Measurements from ENCODE around the gene LRRC4C. TPM values are rescaled to one million over a fixed set of nuclear protein-coding genes. Genes with fewer than 3 reads are reported as not detected.

Gene LRRC4C
- polyA plus RNA-seq, 1 of the 3 experiments (the other 2 are of a cell fraction), result 0.16 TPM

DNA sequence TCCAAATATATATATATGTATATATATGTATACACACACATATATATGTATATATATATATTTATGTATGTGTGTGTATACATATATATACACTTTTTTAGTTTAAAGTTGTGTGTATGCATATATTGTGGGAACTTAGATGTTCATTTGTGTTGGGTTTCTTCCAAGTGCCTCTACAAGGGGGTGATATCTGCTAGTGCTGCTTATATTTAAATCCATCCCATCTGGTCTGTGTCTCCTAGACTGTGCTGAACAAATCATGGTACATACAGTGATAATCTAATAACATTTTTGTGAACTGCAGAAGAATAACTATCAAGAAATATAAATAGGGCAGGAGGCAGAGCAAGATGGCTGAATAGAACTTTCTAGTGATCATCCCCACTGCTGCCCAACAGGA lies 696.4 kb downstream of the LRRC4C start:
- POLR2A ChIA-PET, result no interaction called here
- TF ChIP-seq RXRA (IDR thresholded peaks at IDR 0.05; ENCODE audit: borderline replicate concordance, low read depth), result no peak
- TF ChIP-seq MEF2A (IDR thresholded peaks at IDR 0.05; ENCODE audit: borderline replicate concordance, low read depth), result no peak
- TF ChIP-seq CHD2 (IDR thresholded peaks at IDR 0.05; ENCODE audit: low read length, partially characterized antibody), result no peak
- TF ChIP-seq, protein P1, sequence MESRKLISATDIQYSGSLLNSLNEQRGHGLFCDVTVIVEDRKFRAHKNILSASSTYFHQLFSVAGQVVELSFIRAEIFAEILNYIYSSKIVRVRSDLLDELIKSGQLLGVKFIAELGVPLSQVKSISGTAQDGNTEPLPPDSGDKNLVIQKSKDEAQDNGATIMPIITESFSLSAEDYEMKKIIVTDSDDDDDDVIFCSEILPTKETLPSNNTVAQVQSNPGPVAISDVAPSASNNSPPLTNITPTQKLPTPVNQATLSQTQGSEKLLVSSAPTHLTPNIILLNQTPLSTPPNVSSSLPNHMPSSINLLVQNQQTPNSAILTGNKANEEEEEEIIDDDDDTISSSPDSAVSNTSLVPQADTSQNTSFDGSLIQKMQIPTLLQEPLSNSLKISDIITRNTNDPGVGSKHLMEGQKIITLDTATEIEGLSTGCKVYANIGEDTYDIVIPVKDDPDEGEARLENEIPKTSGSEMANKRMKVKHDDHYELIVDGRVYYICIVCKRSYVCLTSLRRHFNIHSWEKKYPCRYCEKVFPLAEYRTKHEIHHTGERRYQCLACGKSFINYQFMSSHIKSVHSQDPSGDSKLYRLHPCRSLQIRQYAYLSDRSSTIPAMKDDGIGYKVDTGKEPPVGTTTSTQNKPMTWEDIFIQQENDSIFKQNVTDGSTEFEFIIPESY (IDR thresholded peaks at IDR 0.05; ENCODE audit: borderline replicate concordance, low read depth), result no peak
- DNase-seq, result no peak
- H3K4me2 ChIP-seq, result no peak overlapping the region
- H3K4me3 ChIP-seq (ENCODE audit: low read depth in 2 of 2, low read length in 1 of 2), result no peak overlapping the region
- CTCF ChIA-PET, result no interaction called here
- no peaks in the 10 kb centered on the region for H3K79me2 ChIP-seq (ENCODE audit: insufficient read depth)
- H3K27me3 ChIP-seq (ENCODE audit: insufficient read depth), result no peaks in the 10 kb centered on the region
- H3K27ac ChIP-seq (ENCODE audit: low read depth in 2 of 2, low read length in 1 of 2), result no peak overlapping the region
- no peaks in the 10 kb centered on the region for H3K36me3 ChIP-seq (replicated peaks in 1 of 2; ENCODE audit: control insufficient read depth in 1 of 2, insufficient read depth in 2 of 2, low read length in 1 of 2)
- no peak overlapping the region for H2AFZ ChIP-seq (ENCODE audit: low read depth)
- no peaks in the 10 kb centered on the region for H3K9me2 ChIP-seq
- no peak overlapping the region for H3K9ac ChIP-seq
- no peaks in the 10 kb centered on the region for H4K20me1 ChIP-seq (ENCODE audit: insufficient read depth)
- H3F3A ChIP-seq (replicated peaks; ENCODE audit: insufficient read depth), result no peaks in the 10 kb centered on the region
- no peaks in the 10 kb centered on the region for H3K9me3 ChIP-seq
- no peaks in the 10 kb centered on the region for H3K4me1 ChIP-seq (ENCODE audit: control insufficient read depth in 1 of 2, insufficient read depth in 2 of 2, low read depth in 1 of 2, low read length in 1 of 2)

DNA sequence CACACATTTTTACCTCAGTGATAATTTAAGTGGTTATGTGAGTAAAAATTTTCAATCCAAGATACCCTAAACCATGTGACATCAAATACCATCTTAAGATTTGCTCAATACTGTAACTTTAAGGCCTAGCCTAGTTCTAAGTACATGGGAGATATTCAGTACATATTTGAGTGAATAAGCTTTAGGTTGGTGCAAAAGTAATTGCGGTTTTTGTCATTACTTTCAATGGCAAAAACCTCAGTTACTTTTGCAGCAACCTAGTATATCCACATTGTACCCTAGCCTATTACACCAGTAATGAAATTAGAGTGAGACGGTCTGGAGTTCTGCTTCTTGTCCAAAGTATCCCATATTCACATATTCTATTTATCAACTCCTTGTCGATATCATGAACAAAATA lies 700.1 kb downstream of the LRRC4C start:
- H3K4me2 ChIP-seq, result no peak overlapping the region
- DNase-seq, result no peak
- CTCF ChIA-PET, result no interaction called here
- H3K9me3 ChIP-seq, result no peaks in the 10 kb centered on the region
- H3K27ac ChIP-seq (ENCODE audit: low read depth in 2 of 2, low read length in 1 of 2), result no peak overlapping the region
- no peak overlapping the region for H3K9ac ChIP-seq
- H3F3A ChIP-seq (replicated peaks; ENCODE audit: insufficient read depth), result no peaks in the 10 kb centered on the region
- H2AFZ ChIP-seq (ENCODE audit: low read depth), result no peak overlapping the region
- no peaks in the 10 kb centered on the region for H4K20me1 ChIP-seq (ENCODE audit: insufficient read depth)
- no peaks in the 10 kb centered on the region for H3K79me2 ChIP-seq (ENCODE audit: insufficient read depth)
- POLR2A ChIA-PET, result no interaction called here
- TF ChIP-seq TAF1 (IDR thresholded peaks at IDR 0.05; ENCODE audit: borderline replicate concordance, low read depth, low read length), result no peak
- no peak for TF ChIP-seq SIN3A (IDR thresholded peaks at IDR 0.05; ENCODE audit: borderline replicate concordance, low read depth, low read length)
- no peak for TF ChIP-seq TEAD4 (IDR thresholded peaks at IDR 0.05; ENCODE audit: borderline replicate concordance, insufficient read depth)
- TF ChIP-seq SMC3 (IDR thresholded peaks at IDR 0.05; ENCODE audit: low read depth, low read length), result no peak
- TF ChIP-seq FOXM1 (IDR thresholded peaks at IDR 0.05; ENCODE audit: low read depth), result no peak
- no peak for TF ChIP-seq YY1 (IDR thresholded peaks at IDR 0.05; ENCODE audit: low read depth)
- no peak for TF ChIP-seq EP300 (IDR thresholded peaks at IDR 0.05; ENCODE audit: borderline replicate concordance in 1 of 2, low read depth in 1 of 2, low read length in 1 of 2)
- TF ChIP-seq, protein P2, sequence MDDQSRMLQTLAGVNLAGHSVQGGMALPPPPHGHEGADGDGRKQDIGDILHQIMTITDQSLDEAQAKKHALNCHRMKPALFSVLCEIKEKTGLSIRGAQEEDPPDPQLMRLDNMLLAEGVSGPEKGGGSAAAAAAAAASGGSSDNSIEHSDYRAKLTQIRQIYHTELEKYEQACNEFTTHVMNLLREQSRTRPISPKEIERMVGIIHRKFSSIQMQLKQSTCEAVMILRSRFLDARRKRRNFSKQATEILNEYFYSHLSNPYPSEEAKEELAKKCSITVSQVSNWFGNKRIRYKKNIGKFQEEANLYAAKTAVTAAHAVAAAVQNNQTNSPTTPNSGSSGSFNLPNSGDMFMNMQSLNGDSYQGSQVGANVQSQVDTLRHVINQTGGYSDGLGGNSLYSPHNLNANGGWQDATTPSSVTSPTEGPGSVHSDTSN (IDR thresholded peaks at IDR 0.05), result no peak
- no peaks in the 10 kb centered on the region for H3K9me2 ChIP-seq
- H3K36me3 ChIP-seq (replicated peaks in 1 of 2; ENCODE audit: control insufficient read depth in 1 of 2, insufficient read depth in 2 of 2, low read length in 1 of 2), result no peaks in the 10 kb centered on the region
- WGBS (ENCODE audit: low lambda C conversion rate), result 3% methylated on average over 3 of the region's 3 CpGs
- no peaks in the 10 kb centered on the region for H3K27me3 ChIP-seq (ENCODE audit: insufficient read depth)
- no peaks in the 10 kb centered on the region for H3K4me1 ChIP-seq (ENCODE audit: control insufficient read depth in 1 of 2, insufficient read depth in 2 of 2, low read depth in 1 of 2, low read length in 1 of 2)
- H3K4me3 ChIP-seq (ENCODE audit: low read depth in 2 of 2, low read length in 1 of 2), result no peak overlapping the region

Measured in SK-N-SH (cell line).